Stomach smooth muscle (tissue), 2 donors: ENCODE results near the gene H2AZ1.

Experiments
- H3K27ac ChIP-seq: one replicate; pipeline ENCODE4 v1.7.0; 2013; ENCODE audit warnings: mild to moderate bottlenecking, low read length, inconsistent platforms
- H3K27me3 ChIP-seq, 2 donors: one replicate each; pipeline ENCODE4 v1.7.0; 2013; ENCODE audit warnings: low read length in 2 of 2; ENCODE audit not compliant: insufficient read depth in 2 of 2, control insufficient read depth in 1 of 2
- H3K36me3 ChIP-seq, 2 donors: one replicate each; pipeline ENCODE4 v1.7.0; 2013; ENCODE audit warnings: low read length in 2 of 2; ENCODE audit not compliant: control insufficient read depth in 2 of 2, insufficient read depth in 2 of 2
- H3K4me1 ChIP-seq: one replicate; pipeline ENCODE4 v1.7.0; 2013; ENCODE audit warnings: low read length; ENCODE audit not compliant: control insufficient read depth, insufficient read depth
- H3K4me3 ChIP-seq, 2 donors: one replicate each; pipeline ENCODE4 v1.7.0; 2013; ENCODE audit warnings: low read length in 2 of 2
- H3K9ac ChIP-seq, 2 donors: one replicate each; pipeline ENCODE4 v1.7.0; 2013; ENCODE audit warnings: low read length in 2 of 2, mild to moderate bottlenecking in 1 of 2
- H3K9me3 ChIP-seq, 2 donors: one replicate each; pipeline ENCODE4 v1.7.0; 2013; ENCODE audit warnings: low read length in 2 of 2; ENCODE audit not compliant: control insufficient read depth in 2 of 2
- donor health status: healthy.
- donor health status: Pancreatic carcinoma.

Gene H2AZ1

DNA sequence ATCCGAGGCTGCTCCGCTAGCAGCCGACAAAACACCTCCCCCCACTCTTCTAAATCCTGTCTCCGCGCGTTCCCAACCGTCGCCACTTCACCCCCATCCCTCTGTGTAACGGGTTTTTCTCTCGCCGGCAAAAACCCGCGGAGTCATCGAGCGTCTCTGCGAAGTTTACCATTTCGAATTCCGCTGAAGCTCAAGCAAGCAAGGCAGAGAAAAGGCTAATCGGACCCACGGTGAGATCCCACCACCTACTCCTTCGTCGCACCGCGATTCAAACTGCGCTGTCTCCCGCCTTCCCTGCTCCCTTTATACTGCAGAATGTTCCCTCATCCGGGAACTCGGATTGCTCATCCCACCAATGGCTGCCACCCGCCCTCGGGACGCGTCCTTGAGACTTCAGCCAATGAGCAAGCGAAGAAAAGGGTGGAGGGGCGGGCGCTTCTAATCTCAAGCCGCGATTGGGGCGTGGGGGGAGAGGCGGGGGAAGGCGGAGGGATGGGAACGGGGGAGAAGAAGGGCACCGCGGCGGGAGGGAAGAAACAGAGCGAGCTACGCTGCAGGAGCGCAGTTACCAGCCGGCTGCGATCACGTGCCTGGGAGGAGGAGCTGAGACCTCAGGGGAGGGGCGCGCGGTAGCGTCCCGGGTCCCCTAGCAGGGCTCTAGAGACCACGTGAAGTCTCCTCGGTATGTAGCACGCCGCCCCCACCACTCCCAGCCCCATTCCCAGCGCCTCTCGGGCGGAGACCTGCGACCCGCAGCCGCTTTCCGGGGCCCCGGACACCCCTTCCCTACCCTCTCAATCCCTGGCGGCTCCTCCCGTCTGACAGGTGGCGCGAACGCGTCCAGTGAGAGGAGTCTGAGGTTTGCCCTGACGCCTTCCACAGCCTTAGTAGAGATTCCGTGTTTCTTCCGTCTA lies at the start of gene H2AZ1:
Gene H2AZ1, minus strand, starts transcription at position 277 of the 914 bp plus-strand sequence. Its CDS starts 105 bp downstream, at position 172.
- H3K4me3 ChIP-seq = peak within 1 kb of the TSS; percentile 94
- peak within 1 kb of the TSS; percentile 88 to 93 for H3K9ac ChIP-seq
- peaks cover 16% of the 10 kb centered on the region for H3K4me1 ChIP-seq
- no peaks in the 10 kb centered on the region for H3K9me3 ChIP-seq
- H3K27ac ChIP-seq = peak within 1 kb of the TSS; percentile 80
- no peaks in the 10 kb centered on the region for H3K27me3 ChIP-seq
- no peaks in the 10 kb centered on the region for H3K36me3 ChIP-seq

- Histone ChIP-seq H3K9ac (no peak overlapping the region), H3K4me1 (no peaks in the 10 kb centered on the region), H3K4me3 (no peak overlapping the region), H3K27ac (no peak overlapping the region), H3K9me3 (no peaks in the 10 kb centered on the region), H3K36me3 (no peaks in the 10 kb centered on the region), H3K27me3 (no peaks in the 10 kb centered on the region)
Measured at GRCh38 chr4:99998062-99998867, 48.2 kb upstream of the H2AZ1 start.

GRCh38 chr4:99991741-99992140 lies 41.7 kb upstream of the H2AZ1 start:
- no peaks in the 10 kb centered on the region for H3K27me3 ChIP-seq
- H3K9me3 ChIP-seq = no peaks in the 10 kb centered on the region
- no peaks in the 10 kb centered on the region for H3K4me1 ChIP-seq
- no peak overlapping the region for H3K4me3 ChIP-seq
- H3K27ac ChIP-seq = no peak overlapping the region
- no peak overlapping the region for H3K9ac ChIP-seq
- no peaks in the 10 kb centered on the region for H3K36me3 ChIP-seq

GRCh38 chr4:99987681-99988080 lies 37.6 kb upstream of the H2AZ1 start:
- Histone ChIP-seq H3K27ac (no peak overlapping the region), H3K27me3 (no peaks in the 10 kb centered on the region), H3K4me3 (no peak overlapping the region), H3K36me3 (no peaks in the 10 kb centered on the region), H3K9ac (no peak overlapping the region), H3K4me1 (no peaks in the 10 kb centered on the region), H3K9me3 (no peaks in the 10 kb centered on the region)

DNA sequence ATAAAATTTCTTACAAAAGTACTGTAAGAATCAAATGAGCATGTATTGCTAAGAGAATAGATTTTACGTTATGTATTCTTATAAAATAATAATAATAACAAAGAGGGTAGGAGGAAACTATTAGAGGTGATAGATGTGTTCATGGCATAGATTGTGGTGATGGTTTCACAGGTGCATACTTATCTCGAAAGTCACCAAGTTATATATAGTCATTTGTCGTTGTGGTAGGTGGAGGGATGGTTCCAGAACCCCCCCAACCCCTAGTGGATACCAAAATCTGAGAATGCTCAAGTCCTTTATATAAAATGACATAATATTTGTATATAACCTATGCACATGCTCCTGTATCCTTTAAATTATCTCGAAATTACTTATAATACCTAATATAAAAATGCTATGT lies 36.7 kb upstream of the H2AZ1 start:
- Histone ChIP-seq H3K36me3 (no peaks in the 10 kb centered on the region), H3K27ac (no peak overlapping the region), H3K4me3 (no peak overlapping the region), H3K4me1 (no peaks in the 10 kb centered on the region), H3K9me3 (no peaks in the 10 kb centered on the region), H3K9ac (no peak overlapping the region), H3K27me3 (no peaks in the 10 kb centered on the region)

DNA sequence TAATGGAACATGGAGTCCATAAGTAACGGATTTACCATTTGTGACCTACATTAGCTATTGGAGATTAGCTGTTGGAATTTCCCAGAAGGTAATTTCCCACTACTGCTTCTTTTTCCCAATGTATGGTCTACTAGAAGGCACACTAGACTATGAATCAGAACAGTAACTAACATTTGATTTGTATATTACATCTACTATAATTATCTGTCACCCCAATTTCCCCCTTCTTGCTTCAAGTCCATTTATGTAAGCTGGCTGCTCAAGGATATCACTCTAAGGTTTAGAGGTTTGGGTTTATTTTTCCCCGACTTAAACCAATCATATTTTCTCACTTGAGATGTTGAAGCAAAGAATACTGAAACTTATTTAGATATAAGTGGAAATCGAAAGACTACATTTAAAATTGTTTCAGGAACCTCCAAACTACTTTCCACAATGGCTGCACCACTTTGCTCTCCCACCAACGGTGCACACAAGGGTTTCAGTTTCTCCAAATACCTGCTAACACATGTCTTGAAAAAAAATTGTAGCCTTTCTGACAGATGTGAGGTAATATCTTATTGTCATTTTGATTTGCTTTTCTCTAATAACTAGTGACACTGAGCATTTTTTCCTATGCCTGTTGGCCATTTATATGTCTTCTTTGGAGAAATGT lies 33.3 kb upstream of the H2AZ1 start:
- Histone ChIP-seq H3K4me1 (no peaks in the 10 kb centered on the region), H3K27me3 (no peaks in the 10 kb centered on the region), H3K9ac (no peak overlapping the region), H3K9me3 (no peaks in the 10 kb centered on the region), H3K4me3 (no peak overlapping the region), H3K36me3 (no peaks in the 10 kb centered on the region), H3K27ac (no peak overlapping the region)

DNA sequence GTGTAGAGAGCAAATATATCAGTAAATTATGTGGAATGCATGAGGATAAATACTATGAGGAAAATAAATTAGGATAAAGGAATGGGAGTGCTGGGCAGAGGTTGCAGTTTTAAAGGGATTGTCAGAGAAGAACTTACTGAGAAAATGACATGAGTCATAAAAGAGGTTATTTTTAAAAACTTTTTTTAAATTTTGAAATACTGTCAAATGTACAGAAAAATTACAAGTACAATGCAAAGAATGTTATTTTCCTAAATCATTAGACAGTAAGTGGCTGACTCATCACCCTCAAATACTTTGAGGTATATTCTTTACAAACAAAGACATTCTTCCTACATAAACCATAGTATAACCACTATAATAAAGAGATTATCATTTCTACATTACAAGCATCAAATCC lies 29.8 kb upstream of the H2AZ1 start:
- Histone ChIP-seq H3K9ac (no peak overlapping the region), H3K36me3 (no peaks in the 10 kb centered on the region), H3K9me3 (peaks cover 0 to 3% of the 10 kb centered on the region in 2 donors), H3K27ac (no peak overlapping the region), H3K4me1 (no peaks in the 10 kb centered on the region), H3K27me3 (no peaks in the 10 kb centered on the region), H3K4me3 (no peak overlapping the region)

DNA sequence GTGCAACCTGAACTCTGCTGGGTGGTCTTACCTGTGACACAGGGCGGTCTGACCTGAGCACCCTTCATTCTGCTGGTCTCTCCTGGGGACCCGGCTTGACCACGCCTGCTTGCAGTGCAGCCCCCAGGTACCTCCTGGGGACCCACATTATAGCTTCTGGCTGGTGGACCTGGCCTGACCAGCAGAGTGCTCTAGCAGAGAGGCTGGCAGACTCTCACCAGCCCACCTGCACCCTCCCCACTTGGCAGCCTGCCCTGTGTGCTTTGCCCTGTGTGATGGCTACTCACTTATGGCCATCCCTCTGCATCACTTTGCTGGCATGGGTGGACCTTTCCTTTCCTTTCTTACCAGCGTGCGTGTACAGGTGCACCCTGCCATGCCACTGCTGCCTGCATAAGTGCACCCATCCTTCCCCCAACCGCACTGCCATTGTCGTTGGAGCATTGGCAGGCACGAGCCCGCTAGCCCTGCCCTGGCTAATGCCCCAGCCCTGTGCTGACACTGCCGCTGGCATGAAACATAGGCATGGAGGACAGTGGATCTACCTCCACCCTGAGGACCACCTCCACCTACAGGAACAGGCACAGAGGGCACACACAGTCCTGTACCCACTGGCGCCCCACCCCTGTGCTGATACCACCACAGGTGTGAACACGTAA lies 21.5 kb upstream of the H2AZ1 start:
- Histone ChIP-seq H3K4me1 (no peaks in the 10 kb centered on the region), H3K9ac (no peak overlapping the region), H3K27ac (no peak overlapping the region), H3K4me3 (no peak overlapping the region), H3K27me3 (no peaks in the 10 kb centered on the region), H3K36me3 (no peaks in the 10 kb centered on the region), H3K9me3 (no peaks in the 10 kb centered on the region)

DNA sequence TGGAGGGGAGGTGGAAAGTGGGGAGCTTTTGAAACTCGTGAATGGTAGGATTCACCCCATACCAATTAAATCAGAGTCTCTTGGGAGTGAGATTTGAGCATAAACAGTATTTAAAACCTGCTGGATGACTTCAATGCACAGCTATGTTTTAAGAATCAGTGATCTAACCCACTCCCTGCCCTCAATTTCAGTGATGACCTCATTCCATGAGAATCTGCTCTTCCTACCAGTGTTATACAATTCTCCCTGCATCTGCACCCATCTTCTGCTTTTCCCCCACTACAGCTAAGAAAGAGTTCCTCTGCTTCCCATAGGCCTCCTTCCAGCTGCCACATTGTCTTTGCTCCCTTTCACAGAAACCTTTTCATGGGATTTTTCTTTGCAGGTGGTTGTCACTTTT lies 18.3 kb upstream of the H2AZ1 start:
- Histone ChIP-seq H3K9me3 (no peaks in the 10 kb centered on the region), H3K36me3 (no peaks in the 10 kb centered on the region), H3K4me3 (no peak overlapping the region), H3K4me1 (no peaks in the 10 kb centered on the region), H3K27ac (no peak overlapping the region), H3K9ac (no peak overlapping the region), H3K27me3 (no peaks in the 10 kb centered on the region)

- H3K27ac ChIP-seq = no peak overlapping the region
- H3K27me3 ChIP-seq = no peaks in the 10 kb centered on the region
- H3K4me3 ChIP-seq = no peak overlapping the region
- no peaks in the 10 kb centered on the region for H3K36me3 ChIP-seq
- no peak overlapping the region for H3K9ac ChIP-seq
- H3K4me1 ChIP-seq = no peaks in the 10 kb centered on the region
- H3K9me3 ChIP-seq = no peaks in the 10 kb centered on the region
Measured at GRCh38 chr4:99966692-99967091, 16.6 kb upstream of the H2AZ1 start.
